H1 (cell line): ENCODE measurements around the gene ADAM22. TPM values are rescaled to one million over a fixed set of nuclear protein-coding genes. Genes with fewer than 3 reads are reported as not detected.

Experiments
- CEBPB ChIP-seq: IDR thresholded peaks from 2 replicates; pipeline ENCODE4 v1.6.1; 2012; ENCODE audit warnings: low read depth, low read length
- CHD7 ChIP-seq: fragments of 300-600 bp; sonication (generic); IDR thresholded peaks from 2 replicates; pipeline ENCODE4 v1.7.1; 2012; ENCODE audit warnings: low read length, moderate library complexity, mild to moderate bottlenecking, inconsistent platforms; ENCODE audit not compliant: insufficient replicate concordance
- EZH2 ChIP-seq: fragments of 200-600 bp; sonication (generic); IDR thresholded peaks from 2 replicates; pipeline ENCODE4 v1.7.1; 2012; ENCODE audit warnings: low read depth, mild to moderate bottlenecking, moderate library complexity, low read length, inconsistent platforms; ENCODE audit not compliant: severe bottlenecking
- HDAC2 ChIP-seq, 2 experiments: fragments of 300-600 bp in 1 of 2; sonication (generic) in 1 of 2; IDR thresholded peaks; 2 replicates each; pipeline ENCODE4 v1.6.1; 2011 to 2012; ENCODE audit warnings: low read depth in 2 of 2, low read length in 2 of 2, mild to moderate bottlenecking in 2 of 2, moderate library complexity in 2 of 2, borderline replicate concordance in 1 of 2, inconsistent platforms in 1 of 2
- JUN ChIP-seq: IDR thresholded peaks from 2 replicates; pipeline ENCODE4 v1.6.1; 2011; ENCODE audit warnings: low read depth, mild to moderate bottlenecking, improper control_type of control experiment, low read length
- polyA plus RNA-seq, 7 experiments: library from polyadenylated mRNA; depleted of rRNA in 3 of 7; stranded (reverse) in 5 of 7; unstranded in 2 of 7; fragments of >200 nt in 5 of 7; fragments of 200-250 nt in 2 of 7; gene quantifications; 1 replicate in 5 of 7; 2 replicates in 1 of 7; 4 replicates in 1 of 7; pipeline versions ENCODE4 v1.2.1 to v1.2.3, GENCODE V29; 2011 to 2013; ENCODE audit warnings: missing spikeins in 2 of 7, mixed read lengths in 2 of 7
- total RNA-seq: library from RNA; stranded (reverse); fragmentation: NEBNext Ultra II Directional; extraction: Animal tissue kit (Norgen Biotek cat#: 25700); gene quantifications from 2 replicates; pipeline ENCODE4 v1.2.1, GENCODE V29; 2021

ADAM22 gene
- total and polyA plus RNA-seq, 2 of the 8 experiments (the other 6 are each of a cell fraction or from before 2014, with no cell fraction given) = 4.6 to 21.4 TPM

GRCh38 chr7:88057655-88058054 lies 123.6 kb downstream of the ADAM22 start (continued):
- TF ChIP-seq HDAC2 (IDR thresholded peaks at IDR 0.05; ENCODE audit: borderline replicate concordance in 1 of 2, low read depth in 2 of 2, low read length in 2 of 2) (no peak), CHD7 (no peak), JUN (no peak), CEBPB (no peak), EZH2 (no peak)
